T47D (cell line): ENCODE measurements around the gene ALG11.
"Not testable (repeated sequence)": the region's sequence is repeated elsewhere in the genome, so short reads cannot be mapped to it uniquely, and the experiment has no call there.

Experiments
- DNase-seq, 2 experiments: peaks; one replicate each; pipeline versions ENCODE4 v3.0.0 to v3.0.0-alpha.2; 2011 to 2012; ENCODE audit warnings: low read depth in 1 of 2, low spot score in 1 of 2
- JUND ChIP-seq: IDR thresholded peaks from 2 replicates; pipeline ENCODE4 v1.6.1; 2012; ENCODE audit warnings: low read depth
- in situ Hi-C: cut with HindIII; loops from 2 replicates; pipeline ENCODE4 v1.10.0; 2016; ENCODE audit warnings: low sequenced_read_pairs, low pct_unique_long_range_greater_than_20kb

ALG11 gene

DNA sequence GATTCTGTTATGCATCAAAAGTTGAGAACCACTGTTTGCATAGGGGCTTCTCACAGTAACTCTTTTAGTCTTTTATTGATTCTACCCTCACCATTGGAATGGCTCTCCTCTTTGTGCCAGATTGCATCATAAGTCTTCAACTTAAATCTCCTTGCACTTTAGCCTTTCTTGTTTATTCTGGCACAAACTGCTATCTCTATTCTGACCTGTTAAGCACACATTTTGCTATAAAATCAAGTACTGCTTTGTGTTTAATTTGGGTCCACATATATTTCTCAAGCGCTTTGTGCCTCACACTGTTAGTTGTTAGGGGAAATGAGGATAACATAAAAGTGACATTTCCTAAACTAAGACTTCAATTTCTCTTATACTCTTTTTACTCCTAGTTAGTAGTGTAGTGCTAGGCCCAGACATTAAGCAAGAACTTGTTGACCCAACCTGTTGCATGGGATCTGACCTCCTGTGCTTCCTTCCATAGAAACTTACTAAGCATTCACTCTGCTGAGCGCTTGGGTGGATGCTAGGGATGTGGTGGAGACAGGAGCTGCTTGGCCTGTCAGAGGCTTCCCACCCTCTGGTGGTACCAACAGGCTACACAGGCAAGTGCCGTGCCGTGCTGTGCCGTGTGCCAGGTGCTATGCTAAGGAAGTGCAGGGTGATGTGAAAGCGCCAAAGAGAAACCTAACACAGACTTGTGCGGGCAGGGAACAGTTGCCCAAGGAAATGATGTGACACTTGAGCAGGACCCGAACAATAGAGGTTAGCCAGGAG is 13.5 kb downstream of the ALG11 start:
- in situ Hi-C loops, result no loop called here
- no peak for TF ChIP-seq JUND
- DNase-seq, result no peak

DNA sequence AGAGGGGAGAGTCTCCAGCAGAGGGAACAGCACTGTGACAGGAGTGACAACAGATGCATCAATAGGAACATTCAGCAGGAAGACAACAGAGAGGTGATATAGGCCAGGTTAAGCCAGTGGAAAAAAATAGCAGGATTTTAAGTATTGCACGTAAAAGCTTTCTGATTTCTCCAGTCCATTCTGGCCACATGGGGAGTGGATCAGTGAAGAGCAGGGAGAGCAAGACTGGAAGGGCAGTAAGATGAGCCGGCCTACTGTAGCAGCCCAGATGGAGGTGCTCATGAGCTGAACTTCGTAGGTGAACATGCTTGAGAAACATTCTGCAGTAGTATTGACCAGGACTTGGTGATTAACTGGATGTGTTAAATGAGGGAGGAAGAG is 14.0 kb downstream of the ALG11 start:
- no peak for TF ChIP-seq JUND
- DNase-seq, result no peak
- in situ Hi-C loops, result no loop called here

DNA sequence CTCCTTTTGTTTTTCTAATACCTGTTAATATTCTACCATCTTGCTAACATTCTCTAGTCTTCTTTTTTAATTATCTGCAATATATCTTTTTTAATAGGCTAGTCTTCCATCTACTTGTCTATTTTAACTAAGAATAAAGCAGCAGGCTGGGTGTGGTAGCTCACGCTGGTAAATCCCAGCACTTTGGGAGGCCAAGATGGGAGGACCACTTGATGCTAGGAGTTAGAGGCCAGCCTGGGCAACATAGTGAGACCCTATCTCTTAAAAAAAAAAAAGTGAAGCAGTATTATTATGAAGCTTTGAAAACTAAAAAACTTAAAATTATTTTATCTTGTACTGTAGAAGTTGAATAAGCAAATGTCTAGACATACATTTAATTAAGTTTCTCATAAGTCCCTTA is 15.6 kb downstream of the ALG11 start:
- in situ Hi-C loops, result no loop called here
- no peak for DNase-seq
- no peak for TF ChIP-seq JUND

DNA sequence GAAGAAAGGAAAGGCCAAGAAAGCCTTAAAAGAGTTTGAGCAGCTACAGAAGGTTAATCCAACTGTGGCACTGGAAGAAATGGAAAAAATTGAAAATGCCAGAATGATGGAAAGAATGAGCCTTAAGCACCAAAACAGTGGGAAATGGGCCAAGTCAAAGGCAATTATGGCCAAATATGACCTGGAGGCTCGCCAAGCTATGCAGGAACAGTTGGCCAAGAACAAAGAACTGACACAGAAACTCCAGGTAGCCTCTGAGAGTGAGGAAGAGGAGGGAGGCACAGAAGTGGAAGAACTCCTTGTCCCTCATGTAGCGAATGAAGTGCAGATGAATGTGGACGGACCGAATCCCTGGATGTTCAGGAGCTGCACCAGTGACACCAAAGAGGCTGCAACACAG is 17.4 kb downstream of the ALG11 start:
- in situ Hi-C loops, result no loop called here
- no peak for TF ChIP-seq JUND

DNA sequence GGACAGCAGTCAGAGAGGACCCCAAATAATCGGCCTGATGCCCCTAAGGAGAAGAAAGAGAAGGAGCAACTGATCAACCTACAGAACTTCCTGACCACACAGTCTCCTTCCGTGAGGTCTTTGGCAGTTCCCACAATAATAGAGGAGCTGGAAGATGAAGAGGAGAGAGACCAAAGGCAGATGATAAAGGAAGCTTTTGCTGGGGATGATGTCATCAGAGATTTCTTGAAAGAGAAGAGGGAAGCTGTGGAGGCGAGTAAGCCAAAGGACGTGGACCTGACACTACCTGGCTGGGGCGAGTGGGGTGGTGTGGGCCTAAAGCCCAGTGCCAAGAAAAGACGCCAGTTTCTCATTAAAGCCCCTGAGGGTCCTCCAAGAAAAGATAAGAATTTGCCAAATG is 18.2 kb downstream of the ALG11 start:
- in situ Hi-C loops, DNase-seq: not testable (repeated sequence)

More for the DNA sequence above, 17.4 kb downstream of the ALG11 start:
- DNase-seq, result peak in 1 of 2 experiments; percentile 46

DNA sequence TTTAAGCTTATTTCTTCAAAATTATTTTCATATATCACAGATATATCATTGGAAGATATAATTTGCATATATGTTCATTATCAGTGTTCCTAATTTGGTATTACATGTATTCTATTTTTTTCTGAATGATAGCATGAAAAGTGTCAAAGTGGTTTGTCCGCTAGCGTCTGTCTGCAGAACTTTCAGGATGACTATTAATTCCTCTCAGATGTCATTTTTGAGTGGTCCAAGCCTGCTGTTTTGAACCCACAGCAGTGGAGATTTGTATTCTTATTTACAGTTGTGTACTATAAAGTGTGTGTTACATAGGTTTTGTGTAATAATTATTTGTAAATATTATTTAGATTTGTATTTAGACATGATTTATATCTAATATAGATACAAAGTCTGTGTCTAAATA is 20.8 kb downstream of the ALG11 start:
- in situ Hi-C loops, result no loop called here
- DNase-seq, result no peak
- TF ChIP-seq JUND, result no peak

DNA sequence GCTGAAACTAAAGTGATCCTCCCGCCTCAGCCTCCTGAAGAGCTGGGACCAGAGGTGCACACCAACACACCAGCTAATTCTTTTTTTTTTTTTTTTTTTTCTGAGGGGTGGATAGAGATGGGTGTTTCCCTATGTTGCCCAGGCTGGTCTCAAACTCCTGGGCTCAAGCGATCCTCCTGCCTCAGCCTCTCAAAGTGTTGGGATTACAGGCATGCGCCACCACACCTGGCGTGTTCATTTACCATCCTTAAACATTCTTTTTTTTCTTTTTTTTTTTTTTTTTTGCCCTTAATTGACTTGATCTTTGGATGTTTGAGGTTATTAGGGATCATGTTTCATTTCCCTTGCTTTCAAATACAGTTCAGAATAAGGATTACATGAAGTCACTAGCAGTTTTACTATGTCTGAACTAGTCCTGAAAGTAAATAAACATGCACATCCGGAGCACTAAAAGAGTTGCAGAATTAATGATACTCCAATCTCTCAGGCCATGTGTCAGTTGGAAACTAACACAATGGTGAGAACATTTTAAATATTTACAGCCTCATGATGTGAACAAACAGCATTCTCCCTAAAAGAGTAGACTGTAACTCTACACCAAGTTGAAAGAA is 22.5 kb downstream of the ALG11 start:
- no peak for TF ChIP-seq JUND
- in situ Hi-C loops, result no loop called here
- DNase-seq, result no peak

DNA sequence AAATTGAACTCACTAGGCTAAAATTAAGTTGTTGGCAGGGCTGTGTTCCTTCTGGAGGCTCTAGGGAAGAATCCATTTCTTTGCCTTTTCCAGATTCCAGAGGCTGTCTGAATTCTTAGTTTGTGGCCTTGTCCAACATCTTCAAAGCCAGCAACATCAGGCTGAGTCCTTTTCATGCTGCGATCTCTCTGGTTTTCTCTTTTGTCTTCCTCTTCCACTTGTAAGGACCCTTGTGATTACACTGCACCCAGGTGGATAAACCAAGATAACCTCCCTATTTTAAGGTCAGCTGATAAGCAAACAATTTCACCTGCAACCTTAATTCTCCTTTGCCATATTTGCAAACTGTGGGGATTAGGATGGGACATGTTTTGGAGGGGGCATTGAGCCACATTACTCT is 23.8 kb downstream of the ALG11 start:
- DNase-seq, result no peak
- in situ Hi-C loops, result no loop called here
- no peak for TF ChIP-seq JUND

DNA sequence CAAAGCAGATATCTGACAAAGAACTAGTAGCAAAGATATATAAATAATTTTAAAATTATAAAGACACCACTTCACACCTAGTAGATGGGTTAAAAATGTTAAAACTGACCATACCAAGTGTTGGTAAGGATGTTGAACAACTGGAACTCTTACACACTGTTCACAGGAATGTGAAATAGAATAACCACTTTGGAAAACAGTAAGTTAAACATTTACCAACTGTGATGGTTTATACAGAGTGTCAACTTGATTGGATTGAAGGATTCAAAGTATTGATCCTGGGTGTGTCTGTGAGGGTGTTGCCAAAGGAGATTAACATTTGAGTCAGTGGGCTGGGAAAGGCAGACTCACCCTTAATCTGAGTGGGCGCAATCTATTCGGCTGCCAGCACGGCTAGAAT is 31.5 kb downstream of the ALG11 start:
- no peak for TF ChIP-seq JUND
- no peak for DNase-seq
- in situ Hi-C loops, result no loop called here

DNA sequence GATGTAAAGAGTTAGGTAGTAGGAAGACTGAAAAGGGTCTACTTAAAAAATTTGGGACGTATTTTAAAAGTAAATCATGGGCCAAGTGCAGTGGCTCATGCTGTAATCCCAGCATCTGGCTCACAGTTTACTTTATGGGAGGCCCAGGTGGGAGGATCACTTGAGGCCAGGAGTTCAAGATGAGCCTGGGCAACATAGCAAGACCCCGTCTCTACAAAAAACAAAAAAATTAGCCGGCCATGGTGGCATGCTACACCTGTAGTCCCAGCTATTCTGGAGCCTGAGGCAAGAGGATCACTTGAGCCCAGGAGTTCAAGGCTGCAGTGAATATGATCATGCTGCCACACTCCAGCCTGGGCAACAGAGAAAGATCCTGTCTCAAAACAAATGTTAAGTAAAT is 35.3 kb downstream of the ALG11 start:
- in situ Hi-C loops, result no loop called here
- no peak for DNase-seq
- no peak for TF ChIP-seq JUND

DNA sequence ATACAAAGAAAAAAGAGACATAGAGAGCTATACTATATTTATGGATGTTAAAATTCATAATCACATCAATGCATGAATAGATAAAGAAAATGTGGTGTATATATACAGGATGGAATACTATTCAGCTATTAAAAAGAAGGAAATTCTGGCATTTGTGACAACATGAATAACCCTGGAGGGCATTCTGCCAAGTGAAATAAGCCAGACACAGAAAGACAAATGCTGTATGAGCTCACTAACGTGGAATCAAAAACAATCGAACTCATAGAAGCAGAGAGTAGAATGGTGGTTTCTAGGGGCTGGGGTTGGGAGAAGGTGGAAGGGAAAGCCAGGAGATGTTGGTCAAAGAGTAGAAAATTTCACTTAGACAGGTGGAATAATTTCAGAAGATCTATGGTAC is 36.3 kb downstream of the ALG11 start:
- in situ Hi-C loops, result no loop called here
- no peak for TF ChIP-seq JUND
- no peak for DNase-seq

DNA sequence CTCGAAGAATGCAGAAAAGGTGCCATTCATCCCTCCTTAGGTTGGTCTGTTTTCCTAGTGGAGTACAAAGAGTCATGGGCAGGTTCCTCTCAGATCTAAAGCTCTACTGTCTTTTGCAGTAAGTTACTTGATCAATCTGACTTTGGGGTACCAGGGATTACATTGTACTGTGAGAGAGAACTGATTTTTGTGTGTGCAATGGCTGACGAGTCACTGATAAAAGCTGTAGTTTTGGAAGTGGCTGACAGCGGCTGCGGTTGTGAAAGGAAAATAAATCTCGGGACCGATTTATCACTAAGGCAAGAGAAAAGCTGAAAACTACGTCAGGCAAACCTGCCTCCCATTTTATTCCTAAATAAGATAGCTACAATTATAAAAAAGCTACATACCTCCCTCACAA is 39.2 kb downstream of the ALG11 start:
- in situ Hi-C loops, result no loop called here
- TF ChIP-seq JUND, result no peak
- DNase-seq, result no peak

DNA sequence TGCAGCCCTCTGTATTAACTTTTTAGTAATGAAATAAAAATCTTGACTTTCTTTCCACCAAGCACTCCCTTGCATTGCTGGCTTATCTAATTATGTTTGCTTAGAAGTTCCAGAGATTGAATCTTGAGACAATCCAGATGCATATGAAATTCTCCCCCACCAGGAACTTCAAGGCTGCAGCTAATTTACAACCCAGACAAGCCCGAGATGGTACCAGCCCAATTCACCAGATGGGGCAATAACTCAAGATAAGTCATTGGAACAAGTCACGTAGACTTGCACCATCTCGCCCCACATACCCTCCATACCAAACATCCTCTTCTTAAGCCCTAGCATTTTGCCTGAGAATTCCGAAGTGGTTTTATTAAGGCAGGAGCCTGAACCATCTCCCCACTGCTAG is 41.3 kb downstream of the ALG11 start:
- TF ChIP-seq JUND, result no peak
- in situ Hi-C loops, result no loop called here
- no peak for DNase-seq

DNA sequence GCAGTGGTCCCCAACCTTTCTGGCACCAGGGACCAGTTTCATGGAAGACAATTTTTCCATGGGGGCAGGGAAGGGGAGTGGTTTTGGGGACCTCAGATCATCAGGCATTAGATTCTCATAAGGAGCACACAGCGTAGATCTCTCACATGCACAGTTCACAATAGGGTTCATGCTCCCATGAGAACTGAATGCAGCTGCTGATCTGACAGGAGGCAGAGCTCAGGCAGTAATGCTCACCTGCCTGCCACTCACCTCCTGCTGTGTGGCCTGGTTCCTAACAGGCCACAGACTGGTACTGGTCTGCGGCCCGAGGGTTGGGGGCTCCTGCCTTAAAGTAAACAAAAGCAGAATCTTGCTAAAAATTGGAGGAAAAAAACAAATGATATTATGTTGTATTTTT is 48.9 kb downstream of the ALG11 start:
- DNase-seq, in situ Hi-C loops: not testable (repeated sequence)
